ENCODE data around the gene GPRIN3. TPM values are rescaled to one million over a fixed set of nuclear protein-coding genes. Genes with fewer than 3 reads are reported as not detected.

The GPRIN3 gene
- total and polyA plus RNA-seq, 2 of the 13 experiments (the other 11 are each of a cell fraction or from before 2014, with no cell fraction given), result not detected

DNA sequence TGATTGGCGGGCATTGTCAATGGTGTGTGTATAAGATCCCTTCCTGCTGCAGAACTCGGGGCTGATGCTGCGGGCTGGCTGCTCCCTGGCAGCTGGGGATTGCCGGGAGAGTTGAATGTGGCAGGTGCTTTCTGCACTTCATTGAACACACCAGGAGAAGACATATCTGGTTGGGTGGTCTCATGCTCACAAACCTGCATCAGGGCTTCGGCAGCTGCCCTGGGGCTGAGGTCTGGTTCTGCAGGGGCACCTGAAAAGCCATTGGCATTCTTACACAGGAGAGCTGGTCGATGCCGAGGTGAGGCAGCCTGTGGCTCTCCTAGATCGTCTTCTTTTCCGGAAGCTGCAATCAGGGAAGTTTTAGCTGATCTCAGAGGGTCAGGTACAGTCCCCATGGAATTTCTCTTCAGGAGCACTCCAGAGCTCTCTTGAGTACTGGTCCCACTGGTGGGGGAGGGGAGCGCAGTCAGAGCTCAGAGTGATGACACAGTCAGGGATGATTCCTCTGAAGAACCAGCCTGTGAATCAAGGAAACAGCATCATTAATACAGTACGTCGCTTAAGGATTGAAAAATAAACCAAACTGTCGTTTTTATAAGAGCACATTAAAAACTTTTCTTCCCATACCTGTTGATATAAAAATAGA is 57.8 kb downstream of the GPRIN3 start:
- Histone ChIP-seq H3K9ac (ENCODE audit: insufficient read depth, low read depth, low read length) (no peak overlapping the region), H3K9me3 (ENCODE audit: low read length) (no peaks in the 10 kb centered on the region), H3K27me3 (ENCODE audit: control insufficient read depth in 1 of 2, insufficient read depth in 2 of 2, low read length in 2 of 2) (peaks cover 0 to 14% of the 10 kb centered on the region in 2 experiments; a peak in 3 of 5 replicates), H3K4me3 (replicated peaks in 1 of 3; ENCODE audit: insufficient read depth in 1 of 3, low read depth in 2 of 3, low read length in 3 of 3) (no peak overlapping the region), H4K20me1 (ENCODE audit: insufficient read depth, low read length) (no peaks in the 10 kb centered on the region), H3K27ac (ENCODE audit: extremely low read length, insufficient read depth, low read length) (no peak overlapping the region), H3K79me2 (ENCODE audit: insufficient read depth, low read length) (no peaks in the 10 kb centered on the region), H2AFZ (ENCODE audit: low read length) (no peak overlapping the region), H3K4me2 (ENCODE audit: low read depth, low read length) (no peak overlapping the region), H3K4me1 (ENCODE audit: insufficient read depth, low read length) (no peaks in the 10 kb centered on the region), H3K36me3 (replicated peaks in 1 of 2; ENCODE audit: control insufficient read depth in 1 of 2, insufficient read depth in 2 of 2, low read length in 2 of 2) (no peaks in the 10 kb centered on the region)
- no peak for ATAC-seq
- ChIA-PET POLR2A (no interaction called here), CTCF (ENCODE audit: low intra/inter-chr PET ratio, low total read pairs) (no interaction called here)
- WGBS (ENCODE audit: low lambda C conversion rate), result 41% methylated on average over 8 of the region's 13 CpGs
- intact Hi-C loops (cut with micrococcal nuclease; ENCODE audit: unreplicated experiment), result loop anchor here (10.0 kb wide), 1 partner anchor 655 kb away; no protein-coding TSS in a partner anchor
- BruUV-seq (replicated peaks), result no TSS peak
- in situ Hi-C loops (cut with HindIII; ENCODE audit: extremely low pct_ligation_motif_present, low pct_unique_long_range_greater_than_20kb), result loop anchor here (25.0 kb wide), 1 partner anchor 662 kb away; no protein-coding TSS in a partner anchor
- no peak for FAIRE-seq
- TF ChIP-seq ZFYVE20 (CRISPR knock-in tag; IDR thresholded peaks at IDR 0.05; ENCODE audit: borderline replicate concordance, low read depth) (no peak), ZNF333 (CRISPR knock-in tag; IDR thresholded peaks at IDR 0.05; ENCODE audit: borderline replicate concordance) (no peak), HOXA7 (CRISPR knock-in tag; IDR thresholded peaks at IDR 0.05) (no peak), CBFB (CRISPR knock-in tag; IDR thresholded peaks at IDR 0.05) (no peak), KDM5A (IDR thresholded peaks at IDR 0.05; ENCODE audit: borderline replicate concordance, low read length) (no peak), ZNF136 (CRISPR knock-in tag; IDR thresholded peaks at IDR 0.05; ENCODE audit: low read depth) (no peak), ATM (IDR thresholded peaks at IDR 0.05; ENCODE audit: borderline replicate concordance) (no peak), ZNF570 (CRISPR knock-in tag; IDR thresholded peaks at IDR 0.05; ENCODE audit: borderline replicate concordance) (no peak)
- TF ChIP-seq, protein P1, sequence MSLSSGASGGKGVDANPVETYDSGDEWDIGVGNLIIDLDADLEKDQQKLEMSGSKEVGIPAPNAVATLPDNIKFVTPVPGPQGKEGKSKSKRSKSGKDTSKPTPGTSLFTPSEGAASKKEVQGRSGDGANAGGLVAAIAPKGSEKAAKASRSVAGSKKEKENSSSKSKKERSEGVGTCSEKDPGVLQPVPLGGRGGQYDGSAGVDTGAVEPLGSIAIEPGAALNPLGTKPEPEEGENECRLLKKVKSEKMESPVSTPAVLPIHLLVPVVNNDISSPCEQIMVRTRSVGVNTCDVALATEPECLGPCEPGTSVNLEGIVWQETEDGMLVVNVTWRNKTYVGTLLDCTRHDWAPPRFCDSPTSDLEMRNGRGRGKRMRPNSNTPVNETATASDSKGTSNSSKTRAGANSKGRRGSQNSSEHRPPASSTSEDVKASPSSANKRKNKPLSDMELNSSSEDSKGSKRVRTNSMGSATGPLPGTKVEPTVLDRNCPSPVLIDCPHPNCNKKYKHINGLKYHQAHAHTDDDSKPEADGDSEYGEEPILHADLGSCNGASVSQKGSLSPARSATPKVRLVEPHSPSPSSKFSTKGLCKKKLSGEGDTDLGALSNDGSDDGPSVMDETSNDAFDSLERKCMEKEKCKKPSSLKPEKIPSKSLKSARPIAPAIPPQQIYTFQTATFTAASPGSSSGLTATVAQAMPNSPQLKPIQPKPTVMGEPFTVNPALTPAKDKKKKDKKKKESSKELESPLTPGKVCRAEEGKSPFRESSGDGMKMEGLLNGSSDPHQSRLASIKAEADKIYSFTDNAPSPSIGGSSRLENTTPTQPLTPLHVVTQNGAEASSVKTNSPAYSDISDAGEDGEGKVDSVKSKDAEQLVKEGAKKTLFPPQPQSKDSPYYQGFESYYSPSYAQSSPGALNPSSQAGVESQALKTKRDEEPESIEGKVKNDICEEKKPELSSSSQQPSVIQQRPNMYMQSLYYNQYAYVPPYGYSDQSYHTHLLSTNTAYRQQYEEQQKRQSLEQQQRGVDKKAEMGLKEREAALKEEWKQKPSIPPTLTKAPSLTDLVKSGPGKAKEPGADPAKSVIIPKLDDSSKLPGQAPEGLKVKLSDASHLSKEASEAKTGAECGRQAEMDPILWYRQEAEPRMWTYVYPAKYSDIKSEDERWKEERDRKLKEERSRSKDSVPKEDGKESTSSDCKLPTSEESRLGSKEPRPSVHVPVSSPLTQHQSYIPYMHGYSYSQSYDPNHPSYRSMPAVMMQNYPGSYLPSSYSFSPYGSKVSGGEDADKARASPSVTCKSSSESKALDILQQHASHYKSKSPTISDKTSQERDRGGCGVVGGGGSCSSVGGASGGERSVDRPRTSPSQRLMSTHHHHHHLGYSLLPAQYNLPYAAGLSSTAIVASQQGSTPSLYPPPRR (CRISPR knock-in tag; IDR thresholded peaks at IDR 0.05; ENCODE audit: borderline replicate concordance), result no peak
- no peak for DNase-seq (ENCODE audit: low spot score)

Data from HepG2 (cell line).